Glutamatergic neuron (in vitro differentiated cells): ENCODE measurements around the gene EID2B. TPM values are rescaled to one million over a fixed set of nuclear protein-coding genes. Genes with fewer than 3 reads are reported as not detected.

Source experiments
- DNase-seq: peaks from one replicate; pipeline ENCODE4 v3.0.0; 2022
- H3K27ac Mint-ChIP-seq: one replicate; pipeline ENCODE4 v1.8.0; 2020; ENCODE audit warnings: mild to moderate bottlenecking, mixed read lengths, inconsistent platforms; ENCODE audit not compliant: unreplicated experiment
- H3K27me3 Mint-ChIP-seq: one replicate; pipeline ENCODE4 v1.8.0; 2020; ENCODE audit warnings: mild to moderate bottlenecking, moderate library complexity, mixed read lengths, inconsistent platforms; ENCODE audit not compliant: unreplicated experiment
- H3K36me3 Mint-ChIP-seq: one replicate; pipeline ENCODE4 v1.8.0; 2020; ENCODE audit warnings: mild to moderate bottlenecking, mixed read lengths, inconsistent platforms; ENCODE audit not compliant: unreplicated experiment
- H3K4me1 Mint-ChIP-seq: one replicate; pipeline ENCODE4 v1.8.0; 2020; ENCODE audit warnings: mild to moderate bottlenecking, low read depth, mixed read lengths, inconsistent platforms; ENCODE audit not compliant: unreplicated experiment
- H3K4me3 Mint-ChIP-seq: one replicate; pipeline ENCODE4 v1.8.0; 2020; ENCODE audit warnings: mild to moderate bottlenecking, mixed read lengths, inconsistent platforms; ENCODE audit not compliant: unreplicated experiment
- H3K9me3 Mint-ChIP-seq: one replicate; pipeline ENCODE4 v1.8.0; 2020; ENCODE audit warnings: mild to moderate bottlenecking, moderate library complexity, mixed read lengths, inconsistent platforms; ENCODE audit not compliant: unreplicated experiment
- total RNA-seq: library from RNA; stranded (reverse); fragmentation: NEBNext Ultra II Directional; extraction: Animal tissue kit (Norgen Biotek cat#: 25700); gene quantifications from one replicate; pipeline ENCODE4 v1.2.1, GENCODE V29; 2021; ENCODE audit not compliant: unreplicated experiment
- TF ChIP-seq, protein P1 (sequence below): fragments of 200-600 bp; sonication (generic); IDR thresholded peaks from one replicate; pipeline ENCODE4 v1.5.0; 2021; ENCODE audit not compliant: partially characterized antibody, unreplicated experiment

The EID2B gene
- total RNA-seq, 1 donor from 2014 or later: 7.6 TPM

DNA sequence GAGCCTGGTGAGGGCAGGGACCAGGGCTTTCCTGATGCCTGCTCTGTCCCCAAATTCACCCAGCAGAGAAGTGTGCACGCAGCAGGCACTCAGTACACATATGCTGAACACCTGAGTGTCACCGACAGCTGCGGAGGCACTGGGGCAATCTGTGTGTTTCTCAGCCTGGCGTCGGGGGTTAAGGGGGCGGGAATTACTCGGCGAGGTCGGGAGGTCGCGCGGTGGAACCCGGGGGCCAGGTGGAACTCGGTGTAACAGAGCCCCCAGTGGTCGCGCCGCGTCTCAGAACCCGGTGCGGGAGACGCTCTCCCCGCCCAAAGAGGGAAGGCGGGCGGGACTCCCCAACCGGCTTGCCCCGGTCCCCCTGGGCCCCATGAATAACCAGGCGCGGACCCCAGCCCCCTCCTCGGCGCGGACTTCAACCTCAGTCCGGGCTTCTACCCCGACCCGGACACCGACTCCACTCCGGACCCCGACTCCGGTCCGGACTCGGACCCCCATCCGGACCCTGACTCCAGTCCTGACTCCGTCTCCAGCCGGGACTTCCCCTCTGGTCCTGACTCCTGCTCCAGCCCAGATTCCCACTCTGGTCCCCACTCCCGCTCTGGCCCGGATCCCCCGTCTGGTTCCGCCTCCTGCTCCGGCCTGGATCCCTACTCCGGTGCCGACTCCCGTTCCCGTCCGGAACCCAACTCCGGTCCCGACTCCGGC is 17.7 kb downstream of the EID2B start, which contains the start of gene SELENOV:
Gene SELENOV, plus strand, starts transcription at position 300 of the 711 bp plus-strand sequence. Its CDS starts 74 bp downstream, at position 374.
- H3K4me1 Mint-ChIP-seq: peaks cover 14% of the 10 kb centered on the region

GRCh38 chr19:39512988-39513387 is 19.7 kb downstream of the EID2B start:
- Mint-ChIP-seq H3K27me3 (peaks cover 24% of the 10 kb centered on the region), H3K4me3 (no peak overlapping the region), H3K9me3 (peaks cover 28% of the 10 kb centered on the region), H3K27ac (no peak overlapping the region), H3K4me1 (peaks cover 10% of the 10 kb centered on the region), H3K36me3 (peaks cover 5% of the 10 kb centered on the region)
- no peak for DNase-seq
- TF ChIP-seq, protein P1, sequence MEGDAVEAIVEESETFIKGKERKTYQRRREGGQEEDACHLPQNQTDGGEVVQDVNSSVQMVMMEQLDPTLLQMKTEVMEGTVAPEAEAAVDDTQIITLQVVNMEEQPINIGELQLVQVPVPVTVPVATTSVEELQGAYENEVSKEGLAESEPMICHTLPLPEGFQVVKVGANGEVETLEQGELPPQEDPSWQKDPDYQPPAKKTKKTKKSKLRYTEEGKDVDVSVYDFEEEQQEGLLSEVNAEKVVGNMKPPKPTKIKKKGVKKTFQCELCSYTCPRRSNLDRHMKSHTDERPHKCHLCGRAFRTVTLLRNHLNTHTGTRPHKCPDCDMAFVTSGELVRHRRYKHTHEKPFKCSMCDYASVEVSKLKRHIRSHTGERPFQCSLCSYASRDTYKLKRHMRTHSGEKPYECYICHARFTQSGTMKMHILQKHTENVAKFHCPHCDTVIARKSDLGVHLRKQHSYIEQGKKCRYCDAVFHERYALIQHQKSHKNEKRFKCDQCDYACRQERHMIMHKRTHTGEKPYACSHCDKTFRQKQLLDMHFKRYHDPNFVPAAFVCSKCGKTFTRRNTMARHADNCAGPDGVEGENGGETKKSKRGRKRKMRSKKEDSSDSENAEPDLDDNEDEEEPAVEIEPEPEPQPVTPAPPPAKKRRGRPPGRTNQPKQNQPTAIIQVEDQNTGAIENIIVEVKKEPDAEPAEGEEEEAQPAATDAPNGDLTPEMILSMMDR: no peak

More for the DNA sequence above, 17.7 kb downstream of the EID2B start, which contains the start of gene SELENOV:
- Mint-ChIP-seq H3K36me3 (peaks cover 5% of the 10 kb centered on the region), H3K9me3 (peaks cover 28% of the 10 kb centered on the region), H3K4me3 (peak within 1 kb of the TSS; percentile 89), H3K27ac (peak within 1 kb of the TSS; percentile 94), H3K27me3 (peaks cover 24% of the 10 kb centered on the region)
- TF ChIP-seq, protein P1: no peak
- DNase-seq: peak; percentile 80

DNA sequence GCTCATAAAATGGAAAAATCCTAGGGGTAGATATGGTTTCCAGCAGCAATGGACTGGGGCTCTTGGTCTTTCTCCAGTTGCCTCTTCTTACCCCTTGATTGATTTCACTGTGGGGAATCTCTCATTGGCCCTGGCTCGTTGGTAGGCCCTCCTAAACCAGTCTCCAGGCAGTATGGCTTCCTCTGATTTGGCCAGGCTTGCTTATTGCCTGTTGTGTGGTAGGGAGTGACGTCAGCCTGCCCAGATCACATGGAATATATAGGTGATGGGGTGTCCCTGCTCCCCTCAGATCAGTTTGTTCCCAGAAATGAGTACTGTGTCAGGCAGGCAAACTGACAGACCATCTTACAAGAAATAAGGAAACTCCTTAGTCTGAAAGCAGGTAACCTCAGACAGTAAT is 23.4 kb downstream of the EID2B start:
- Mint-ChIP-seq H3K4me3 (peak overlapping the region; percentile 30), H3K4me1 (peaks cover 26% of the 10 kb centered on the region), H3K27ac (no peak overlapping the region), H3K36me3 (no peaks in the 10 kb centered on the region), H3K27me3 (peaks cover 24% of the 10 kb centered on the region), H3K9me3 (peaks cover 32% of the 10 kb centered on the region)
- TF ChIP-seq, protein P1: no peak
- DNase-seq: no peak

DNA sequence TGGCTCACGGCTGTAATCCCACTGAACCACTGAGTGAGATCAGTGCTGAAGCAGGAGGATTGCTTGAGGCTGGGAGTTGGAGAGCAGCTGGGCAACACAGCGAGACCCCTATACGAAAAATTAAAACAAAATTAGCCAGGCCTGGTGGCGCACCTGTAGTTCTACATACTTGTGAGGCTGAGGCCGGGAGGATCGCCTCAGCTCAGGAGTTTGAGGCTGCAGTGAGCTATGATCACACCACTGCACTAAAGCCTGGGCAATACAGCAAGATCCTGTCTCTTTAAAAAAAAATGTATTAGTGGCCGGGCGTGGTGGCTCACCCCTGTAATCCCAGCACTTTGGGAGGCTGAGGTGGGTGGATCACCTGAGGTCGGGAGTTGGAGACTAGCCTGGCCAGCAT is 24.0 kb downstream of the EID2B start:
- peaks cover 31% of the 10 kb centered on the region for H3K4me1 Mint-ChIP-seq
- peak overlapping the region; percentile 82 for H3K27ac Mint-ChIP-seq
- no peaks in the 10 kb centered on the region for H3K36me3 Mint-ChIP-seq
- peaks cover 26% of the 10 kb centered on the region for H3K27me3 Mint-ChIP-seq
- DNase-seq: no peak
- TF ChIP-seq, protein P1: no peak
- H3K9me3 Mint-ChIP-seq: peaks cover 26% of the 10 kb centered on the region
- H3K4me3 Mint-ChIP-seq: peak overlapping the region; percentile 67

GRCh38 chr19:39507715-39508364 is 24.8 kb downstream of the EID2B start:
- DNase-seq: no peak
- Mint-ChIP-seq H3K4me1 (peaks cover 39% of the 10 kb centered on the region), H3K9me3 (peaks cover 31% of the 10 kb centered on the region), H3K27me3 (peaks cover 32% of the 10 kb centered on the region), H3K4me3 (peak overlapping the region; percentile 67), H3K36me3 (no peaks in the 10 kb centered on the region), H3K27ac (peak overlapping the region; percentile 82)
- TF ChIP-seq, protein P1: no peak
